WERI-Rb-1 (cell line): ENCODE measurements around the gene CCDC81.

Experiments used
- DNase-seq: peaks from one replicate; pipeline ENCODE4 v3.0.0-alpha.2; 2020
- H3K27ac ChIP-seq: fragments of 250-450 bp; sonication (Bioruptor Pico); 2 replicates; pipeline ENCODE4 v1.5.1; 2020; ENCODE audit warnings: mild to moderate bottlenecking, moderate library complexity
- H3K27me3 ChIP-seq: fragments of 250-450 bp; sonication (Bioruptor Pico); 2 replicates; pipeline ENCODE4 v1.5.1; 2021; ENCODE audit warnings: mild to moderate bottlenecking, low read depth, moderate library complexity; ENCODE audit not compliant: insufficient read depth, severe bottlenecking
- H3K36me3 ChIP-seq: fragments of 250-450 bp; sonication (Bioruptor Pico); 2 replicates; pipeline ENCODE4 v1.5.1; 2020; ENCODE audit warnings: mild to moderate bottlenecking, moderate library complexity
- H3K4me3 ChIP-seq: 2 replicates; pipeline ENCODE4 v1.5.1; 2011; ENCODE audit warnings: low read depth, mild to moderate bottlenecking, control low read depth, low read length
- H3K9me3 ChIP-seq: fragments of 250-450 bp; sonication (Bioruptor Pico); 2 replicates; pipeline ENCODE4 v1.5.1; 2021; ENCODE audit warnings: mild to moderate bottlenecking, moderate library complexity; ENCODE audit not compliant: severe bottlenecking
- TF ChIP-seq, protein P1 (sequence below): IDR thresholded peaks from 2 replicates; pipeline ENCODE4 v1.5.1; 2011; ENCODE audit warnings: low read depth, mild to moderate bottlenecking, control low read depth, inconsistent platforms, low read length

The CCDC81 gene

GRCh38 chr11:86395061-86395551 lies 20.4 kb downstream of the CCDC81 start:
- Histone ChIP-seq H3K9me3 (no peaks in the 10 kb centered on the region), H3K27ac (no peak overlapping the region), H3K4me3 (no peak overlapping the region), H3K36me3 (no peaks in the 10 kb centered on the region), H3K27me3 (no peaks in the 10 kb centered on the region)
- TF ChIP-seq, protein P1, sequence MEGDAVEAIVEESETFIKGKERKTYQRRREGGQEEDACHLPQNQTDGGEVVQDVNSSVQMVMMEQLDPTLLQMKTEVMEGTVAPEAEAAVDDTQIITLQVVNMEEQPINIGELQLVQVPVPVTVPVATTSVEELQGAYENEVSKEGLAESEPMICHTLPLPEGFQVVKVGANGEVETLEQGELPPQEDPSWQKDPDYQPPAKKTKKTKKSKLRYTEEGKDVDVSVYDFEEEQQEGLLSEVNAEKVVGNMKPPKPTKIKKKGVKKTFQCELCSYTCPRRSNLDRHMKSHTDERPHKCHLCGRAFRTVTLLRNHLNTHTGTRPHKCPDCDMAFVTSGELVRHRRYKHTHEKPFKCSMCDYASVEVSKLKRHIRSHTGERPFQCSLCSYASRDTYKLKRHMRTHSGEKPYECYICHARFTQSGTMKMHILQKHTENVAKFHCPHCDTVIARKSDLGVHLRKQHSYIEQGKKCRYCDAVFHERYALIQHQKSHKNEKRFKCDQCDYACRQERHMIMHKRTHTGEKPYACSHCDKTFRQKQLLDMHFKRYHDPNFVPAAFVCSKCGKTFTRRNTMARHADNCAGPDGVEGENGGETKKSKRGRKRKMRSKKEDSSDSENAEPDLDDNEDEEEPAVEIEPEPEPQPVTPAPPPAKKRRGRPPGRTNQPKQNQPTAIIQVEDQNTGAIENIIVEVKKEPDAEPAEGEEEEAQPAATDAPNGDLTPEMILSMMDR: no peak
- DNase-seq: no peak

GRCh38 chr11:86396396-86396795 lies 21.7 kb downstream of the CCDC81 start:
- TF ChIP-seq, protein P1: no peak
- Histone ChIP-seq H3K27ac (no peak overlapping the region), H3K36me3 (no peaks in the 10 kb centered on the region), H3K27me3 (no peaks in the 10 kb centered on the region), H3K9me3 (no peaks in the 10 kb centered on the region), H3K4me3 (no peak overlapping the region)
- no peak for DNase-seq

DNA sequence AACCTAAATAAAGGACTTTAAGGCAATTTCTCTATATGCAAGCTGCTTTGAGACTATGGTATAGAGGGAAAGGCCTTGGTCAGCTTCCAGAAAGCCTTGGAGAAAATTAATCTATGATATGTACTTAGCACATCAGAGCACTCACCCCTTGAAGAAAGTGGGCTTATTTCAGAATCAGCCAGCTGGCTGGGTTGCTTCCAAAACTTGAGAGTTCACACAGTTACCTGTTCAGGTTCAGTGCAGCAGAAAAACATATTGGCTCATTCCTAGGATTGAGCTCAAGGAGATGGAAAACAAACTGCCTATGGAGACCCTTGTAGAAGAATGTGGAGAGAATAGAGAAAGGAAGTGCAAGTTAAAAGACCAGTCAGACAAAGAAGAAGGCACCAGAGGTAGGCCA lies 22.7 kb downstream of the CCDC81 start:
- no peak overlapping the region for H3K27ac ChIP-seq
- no peak overlapping the region for H3K4me3 ChIP-seq
- TF ChIP-seq, protein P1: no peak
- no peaks in the 10 kb centered on the region for H3K27me3 ChIP-seq
- H3K9me3 ChIP-seq: no peaks in the 10 kb centered on the region
- DNase-seq: no peak
- no peaks in the 10 kb centered on the region for H3K36me3 ChIP-seq

- Histone ChIP-seq H3K9me3 (no peaks in the 10 kb centered on the region), H3K27ac (no peak overlapping the region), H3K4me3 (no peak overlapping the region), H3K36me3 (no peaks in the 10 kb centered on the region), H3K27me3 (no peaks in the 10 kb centered on the region)
- DNase-seq: no peak
- TF ChIP-seq, protein P1: no peak
These were observed 23.4 kb downstream of the CCDC81 start for GRCh38 chr11:86398106-86398505.

DNA sequence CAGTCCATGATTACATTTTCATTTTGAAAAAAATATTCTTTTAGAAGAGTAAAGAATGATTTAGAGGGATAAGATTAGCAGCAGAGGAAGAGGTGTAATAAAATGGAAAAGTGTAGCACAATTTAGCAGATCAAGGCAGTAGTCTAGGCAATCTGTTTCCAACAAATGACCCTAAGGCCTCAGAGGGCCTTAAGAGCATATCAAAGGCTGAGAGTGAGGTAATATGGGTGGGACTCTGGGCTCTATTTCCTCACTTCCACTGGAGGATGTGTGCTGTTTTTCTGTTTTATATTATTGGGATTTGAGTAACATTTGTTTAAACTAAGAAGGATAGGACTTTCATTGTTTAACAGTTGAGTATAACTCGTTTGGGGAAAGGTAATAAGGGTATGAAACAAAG lies 28.8 kb downstream of the CCDC81 start:
- H3K27me3 ChIP-seq: no peaks in the 10 kb centered on the region
- DNase-seq: no peak
- H3K4me3 ChIP-seq: no peak overlapping the region
- TF ChIP-seq, protein P1: no peak
- no peak overlapping the region for H3K27ac ChIP-seq
- H3K36me3 ChIP-seq: no peaks in the 10 kb centered on the region; the same call in 1 of the 2 replicates
- no peaks in the 10 kb centered on the region for H3K9me3 ChIP-seq

GRCh38 chr11:86408845-86409244 lies 34.2 kb downstream of the CCDC81 start:
- no peak for DNase-seq
- Histone ChIP-seq H3K4me3 (no peak overlapping the region), H3K9me3 (no peaks in the 10 kb centered on the region), H3K36me3 (no peaks in the 10 kb centered on the region; the same call in 1 of the 2 replicates), H3K27ac (no peak overlapping the region), H3K27me3 (no peaks in the 10 kb centered on the region)
- TF ChIP-seq, protein P1: no peak
